PC-3 (cell line): Measurements from ENCODE around the gene HSPA6.
"Not testable (repeated sequence)": the region's sequence is repeated elsewhere in the genome, so short reads cannot be mapped to it uniquely, and the experiment has no call there.

Experiments
- CTCF ChIP-seq: fragments of 300-600 bp; sonication (generic); conservative IDR thresholded peaks from 2 replicates; pipeline ENCODE4 v1.5.1; 2017; ENCODE audit warnings: antibody characterized with exemption, low read depth, mild to moderate bottlenecking, low read length
- EZH2 ChIP-seq: fragments of 300-600 bp; sonication (generic); IDR thresholded peaks from one replicate; pipeline ENCODE4 v1.6.1; 2017; ENCODE audit warnings: antibody characterized with exemption, mild to moderate bottlenecking, low read length; ENCODE audit not compliant: unreplicated experiment

DNA sequence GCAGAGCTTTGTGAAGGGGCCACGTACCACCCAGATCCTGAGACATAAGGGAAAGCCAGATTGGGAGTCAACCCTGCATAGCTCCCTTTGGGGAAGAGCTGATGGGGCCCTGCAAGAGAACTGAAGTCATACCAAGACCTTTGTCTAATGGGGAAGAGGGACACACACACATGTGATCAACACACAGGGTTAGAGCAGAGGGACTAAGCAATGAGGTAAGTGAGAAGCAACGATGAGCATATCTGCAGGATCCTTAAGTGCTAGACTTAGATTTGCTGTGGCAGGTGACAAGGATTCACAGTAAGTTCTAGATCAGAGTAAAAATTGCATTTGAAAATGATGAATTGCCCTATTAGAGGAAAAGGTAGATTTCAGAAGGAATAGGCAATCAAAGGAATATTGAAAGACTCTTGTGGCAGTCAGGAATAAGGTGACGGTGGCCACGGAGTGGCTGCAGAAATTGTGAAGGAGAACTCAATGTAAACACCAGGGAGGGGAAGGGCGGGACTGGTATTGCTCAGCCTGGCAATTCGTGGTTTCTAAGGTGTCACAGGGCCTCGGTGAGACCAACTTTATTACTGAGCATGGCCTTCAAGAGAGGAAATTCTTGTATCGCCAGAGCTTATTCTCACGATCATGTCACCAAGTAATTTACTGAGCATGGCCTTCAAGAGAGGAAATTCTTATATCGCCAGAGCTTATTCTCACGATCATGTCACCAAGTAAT, 20.8 kb downstream of the HSPA6 start:
- TF ChIP-seq CTCF, EZH2: not testable (repeated sequence)
